ENCODE results near the gene WAPL.

The WAPL gene

DNA sequence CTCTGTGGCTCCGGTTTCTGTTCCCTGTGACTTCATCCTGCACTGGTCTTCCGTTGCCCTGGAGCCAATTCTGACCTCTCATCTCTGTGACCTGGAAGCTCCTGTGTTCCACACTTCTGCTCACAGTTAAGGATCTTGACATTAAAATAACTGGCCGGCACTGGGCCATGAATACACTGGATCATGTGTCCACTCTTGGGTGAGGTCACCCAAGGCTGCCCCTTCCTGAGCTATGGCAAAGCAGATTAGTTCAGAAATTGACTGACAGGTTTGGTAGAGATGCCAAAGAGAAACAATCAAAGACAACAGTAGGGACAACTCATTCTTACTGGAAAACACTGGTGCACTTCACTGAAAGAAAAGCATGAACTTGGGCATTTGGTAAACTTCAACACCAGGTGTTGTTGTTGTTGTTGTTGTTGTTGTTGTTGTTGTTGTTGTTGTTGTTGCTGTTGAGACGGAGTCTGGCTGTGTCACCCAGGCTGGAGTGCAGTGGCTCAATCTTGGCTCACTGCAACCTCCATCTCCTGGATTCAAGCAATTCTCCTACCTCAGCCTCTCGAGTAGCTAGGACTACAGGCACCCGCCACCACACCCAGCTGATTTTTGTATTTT lies 118.3 kb downstream of the WAPL start:
- Histone ChIP-seq H3K27ac (ENCODE audit: low read depth, low read length) (no peak overlapping the region), H3K27me3 (ENCODE audit: control insufficient read depth in 5 of 5, insufficient read depth in 4 of 5, low read length in 5 of 5) (peaks cover 0 to 11% (median 0%) of the 10 kb centered on the region in 5 donors), H3K9ac (ENCODE audit: low read length in 5 of 5) (no peak overlapping the region)

DNA sequence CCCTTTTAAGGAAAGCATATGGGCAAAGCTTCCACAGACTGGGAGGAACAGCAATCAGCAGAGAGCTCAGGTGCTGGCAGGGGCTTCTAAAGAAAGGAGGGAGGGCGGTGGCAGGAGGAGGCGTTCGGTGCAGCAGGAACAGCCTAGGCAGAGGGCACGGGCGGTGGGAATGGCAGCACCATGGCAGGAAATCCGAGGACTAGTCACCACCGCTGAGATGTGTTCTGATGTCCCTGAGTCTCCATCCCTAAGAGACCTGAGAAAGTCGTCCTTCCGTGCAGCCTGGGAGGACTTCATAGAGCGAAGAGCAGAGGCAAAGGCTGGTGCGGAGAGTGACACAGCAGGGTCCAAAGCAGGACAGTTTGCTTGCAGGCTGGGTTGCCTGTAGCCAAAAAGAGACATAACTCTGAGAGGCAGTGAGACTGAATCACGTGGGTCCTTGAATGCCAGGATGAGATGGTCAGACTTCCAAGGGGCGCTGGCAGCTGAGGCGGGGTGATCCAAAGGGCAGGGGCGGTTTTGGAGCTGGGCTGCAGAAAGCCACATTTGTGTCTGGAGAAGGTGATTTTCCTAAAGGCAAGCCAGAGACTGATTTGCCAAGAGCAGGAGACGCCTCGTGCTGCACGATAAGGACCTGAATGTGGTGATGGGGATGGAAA lies 119.2 kb downstream of the WAPL start:
- H3K27me3 ChIP-seq (ENCODE audit: control insufficient read depth in 5 of 5, insufficient read depth in 4 of 5, low read length in 5 of 5), result peaks cover 0 to 11% (median 0%) of the 10 kb centered on the region in 5 donors
- H3K9me3 ChIP-seq (ENCODE audit: control insufficient read depth in 5 of 5, low read length in 5 of 5), result peaks cover 0 to 4% (median 0%) of the 10 kb centered on the region in 5 donors
- H3K9ac ChIP-seq (ENCODE audit: low read length in 5 of 5), result no peak overlapping the region
- no peak overlapping the region for H3K27ac ChIP-seq (ENCODE audit: low read depth, low read length)
- peaks cover 5 to 32% (median 29%) of the 10 kb centered on the region in 5 donors for H3K4me1 ChIP-seq (ENCODE audit: control insufficient read depth in 5 of 5, insufficient read depth in 5 of 5, low read length in 5 of 5)
- H3K36me3 ChIP-seq (ENCODE audit: control insufficient read depth in 5 of 5, insufficient read depth in 5 of 5, low read length in 5 of 5), result no peaks in the 10 kb centered on the region
- H3K4me3 ChIP-seq (ENCODE audit: low read depth in 1 of 5, low read length in 5 of 5), result no peak overlapping the region

More for the DNA sequence above, 118.3 kb downstream of the WAPL start:
- H3K4me1 ChIP-seq (ENCODE audit: control insufficient read depth in 5 of 5, insufficient read depth in 5 of 5, low read length in 5 of 5), result peaks cover 5 to 32% (median 29%) of the 10 kb centered on the region in 5 donors
- no peak overlapping the region for H3K4me3 ChIP-seq (ENCODE audit: low read depth in 1 of 5, low read length in 5 of 5)
- peaks cover 0 to 4% (median 0%) of the 10 kb centered on the region in 5 donors for H3K9me3 ChIP-seq (ENCODE audit: control insufficient read depth in 5 of 5, low read length in 5 of 5)
- H3K36me3 ChIP-seq (ENCODE audit: control insufficient read depth in 5 of 5, insufficient read depth in 5 of 5, low read length in 5 of 5), result no peaks in the 10 kb centered on the region

DNA sequence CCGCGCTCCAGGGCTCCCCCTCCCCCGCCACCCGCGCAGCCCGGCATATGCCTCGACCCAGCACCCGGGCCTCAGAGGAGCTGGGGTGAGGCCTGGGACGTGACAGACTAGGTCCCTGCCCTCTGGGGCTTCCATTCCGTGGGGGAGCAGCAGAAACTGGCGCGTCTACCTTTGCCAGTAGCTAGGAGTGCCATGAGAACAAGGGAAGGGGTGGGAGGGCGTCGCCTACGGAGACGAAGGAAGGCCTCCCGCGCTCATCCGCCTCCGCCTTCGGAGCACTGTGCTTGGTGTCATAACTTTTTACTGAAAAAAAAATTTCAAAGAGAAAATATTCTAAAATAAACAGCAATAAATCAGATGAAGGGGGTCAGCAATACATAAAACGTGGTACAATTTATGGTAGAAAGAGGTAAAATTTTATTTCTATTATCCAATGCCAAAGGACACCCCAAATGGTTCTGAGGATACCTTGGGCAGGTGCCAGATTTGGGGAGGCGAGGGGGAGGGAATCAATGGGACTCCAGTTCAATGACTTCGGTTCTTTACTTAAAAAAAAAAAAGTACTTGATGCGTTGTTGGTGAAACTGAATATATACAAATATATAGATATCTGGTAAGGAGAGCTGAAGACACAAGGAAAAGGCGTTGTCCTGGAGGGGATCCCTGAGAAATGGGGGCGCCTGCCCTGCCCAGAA lies 119.9 kb downstream of the WAPL start:
- H3K4me1 ChIP-seq (ENCODE audit: control insufficient read depth in 5 of 5, insufficient read depth in 5 of 5, low read length in 5 of 5), result peaks cover 5 to 32% (median 29%) of the 10 kb centered on the region in 5 donors
- H3K9me3 ChIP-seq (ENCODE audit: control insufficient read depth in 5 of 5, low read length in 5 of 5), result peaks cover 0 to 4% (median 0%) of the 10 kb centered on the region in 5 donors
- no peaks in the 10 kb centered on the region for H3K36me3 ChIP-seq (ENCODE audit: control insufficient read depth in 5 of 5, insufficient read depth in 5 of 5, low read length in 5 of 5)
- H3K27me3 ChIP-seq (ENCODE audit: control insufficient read depth in 5 of 5, insufficient read depth in 4 of 5, low read length in 5 of 5), result peaks cover 0 to 11% (median 0%) of the 10 kb centered on the region in 5 donors
- H3K27ac ChIP-seq (ENCODE audit: low read depth, low read length), result no peak overlapping the region
- H3K9ac ChIP-seq (ENCODE audit: low read length in 5 of 5), result peak overlapping the region in 4 of 5 donors; percentile 30 to 71 (median 48)
- peak overlapping the region in 3 of 5 donors; percentile 68 to 80 (median 74) for H3K4me3 ChIP-seq (ENCODE audit: low read depth in 1 of 5, low read length in 5 of 5)

DNA sequence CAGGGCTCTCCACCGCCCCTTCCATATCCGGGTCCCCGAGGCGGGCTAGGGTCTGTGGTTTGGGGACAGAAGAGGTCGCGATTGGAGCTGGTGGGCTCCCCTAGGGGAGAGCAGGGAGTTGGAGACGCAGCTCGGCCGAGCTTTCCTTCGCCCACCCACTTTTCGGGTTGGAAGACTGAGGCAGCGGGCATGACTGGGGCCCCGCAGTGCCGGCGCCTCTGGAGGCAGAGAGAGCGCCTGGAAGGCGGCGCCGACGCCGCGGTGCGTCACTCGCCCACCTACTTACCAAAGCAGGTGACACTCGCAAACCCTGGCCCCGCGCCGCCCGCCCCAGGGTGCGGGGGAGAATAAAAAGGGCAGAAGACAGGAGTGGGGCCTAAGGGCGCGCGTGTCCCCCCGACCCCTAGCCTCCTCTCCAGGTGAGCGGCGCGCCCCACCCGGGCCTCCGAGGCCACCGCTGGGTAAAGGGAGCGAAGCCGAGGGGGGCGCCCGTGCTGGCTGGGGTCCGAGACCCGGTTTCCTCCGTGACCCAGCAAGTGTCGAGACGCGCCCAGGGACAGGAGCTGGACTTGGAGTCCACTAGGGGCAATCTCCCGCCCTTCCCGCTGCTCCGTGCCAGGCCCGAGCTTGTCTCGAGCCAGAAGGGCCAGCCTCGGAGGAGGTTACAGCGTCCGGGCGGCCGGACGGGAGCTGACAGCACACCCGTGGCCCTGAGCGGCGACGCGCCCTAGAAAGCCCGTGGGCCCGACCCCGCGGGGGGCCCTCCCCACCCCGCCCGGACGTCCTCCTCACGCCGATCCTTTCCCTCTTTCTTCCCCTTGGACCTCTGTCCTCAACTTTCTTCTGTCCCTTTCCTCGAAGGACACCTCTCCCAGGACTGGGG lies 120.6 kb downstream of the WAPL start:
- peak overlapping the region in 4 of 5 donors; percentile 51 to 71 (median 57) for H3K9ac ChIP-seq (ENCODE audit: low read length in 5 of 5)
- peaks cover 0 to 11% (median 0%) of the 10 kb centered on the region in 5 donors for H3K27me3 ChIP-seq (ENCODE audit: control insufficient read depth in 5 of 5, insufficient read depth in 4 of 5, low read length in 5 of 5)
- H3K4me3 ChIP-seq (ENCODE audit: low read depth in 1 of 5, low read length in 5 of 5), result peak overlapping the region in 4 of 5 donors; percentile 68 to 80 (median 71)
- H3K36me3 ChIP-seq (ENCODE audit: control insufficient read depth in 5 of 5, insufficient read depth in 5 of 5, low read length in 5 of 5), result no peaks in the 10 kb centered on the region
- no peak overlapping the region for H3K27ac ChIP-seq (ENCODE audit: low read depth, low read length)
- H3K9me3 ChIP-seq (ENCODE audit: control insufficient read depth in 5 of 5, low read length in 5 of 5), result peaks cover 0 to 4% (median 0%) of the 10 kb centered on the region in 5 donors
- H3K4me1 ChIP-seq (ENCODE audit: control insufficient read depth in 5 of 5, insufficient read depth in 5 of 5, low read length in 5 of 5), result peaks cover 5 to 32% (median 29%) of the 10 kb centered on the region in 5 donors

DNA sequence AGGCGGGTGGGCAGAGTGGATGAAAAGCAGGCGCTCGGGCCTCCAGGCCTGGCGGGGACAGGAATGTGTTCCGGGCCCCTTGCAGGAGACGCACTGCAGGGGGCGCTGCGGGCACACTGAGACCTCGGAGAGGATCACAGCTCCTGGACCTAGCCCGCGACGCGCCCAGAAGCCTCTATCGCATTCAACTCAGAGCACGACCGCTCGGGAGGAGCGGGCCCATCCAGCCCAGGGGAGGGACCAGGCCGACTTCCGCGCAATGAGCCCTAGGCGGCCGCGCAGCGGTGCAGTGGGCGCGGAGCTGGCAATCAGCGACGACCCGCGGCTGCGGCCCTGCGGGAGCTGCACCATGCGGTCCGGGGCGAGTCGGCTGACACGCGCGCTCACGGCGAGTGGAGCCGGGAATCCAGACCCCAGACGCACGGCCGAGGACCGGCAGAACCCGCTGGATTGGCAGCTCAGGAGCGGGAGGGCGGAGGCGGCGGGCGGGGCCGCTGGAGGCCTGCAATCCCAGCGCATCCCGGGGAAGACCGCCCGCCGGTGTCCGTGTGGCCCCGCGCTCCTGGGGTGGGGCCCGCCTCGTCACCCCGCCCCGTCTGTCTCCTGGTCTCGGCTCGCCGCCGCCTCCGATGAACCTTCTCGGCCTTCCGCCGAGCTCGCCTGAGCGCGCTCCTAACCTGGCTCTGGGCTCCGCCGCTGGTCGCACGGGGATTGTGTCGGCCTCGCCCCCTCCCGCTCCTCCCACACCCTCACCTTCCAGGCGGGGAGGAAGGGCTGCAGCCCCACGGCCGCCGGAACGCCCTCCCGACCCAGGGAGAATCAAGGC lies 121.5 kb downstream of the WAPL start:
- Histone ChIP-seq H3K9ac (ENCODE audit: low read length in 5 of 5) (peak overlapping the region in 4 of 5 donors; percentile 10 to 71 (median 56)), H3K27ac (ENCODE audit: low read depth, low read length) (no peak overlapping the region), H3K4me1 (ENCODE audit: control insufficient read depth in 5 of 5, insufficient read depth in 5 of 5, low read length in 5 of 5) (peaks cover 5 to 32% (median 29%) of the 10 kb centered on the region in 5 donors), H3K9me3 (ENCODE audit: control insufficient read depth in 5 of 5, low read length in 5 of 5) (peaks cover 0 to 2% (median 0%) of the 10 kb centered on the region in 5 donors), H3K36me3 (ENCODE audit: control insufficient read depth in 5 of 5, insufficient read depth in 5 of 5, low read length in 5 of 5) (no peaks in the 10 kb centered on the region), H3K4me3 (ENCODE audit: low read depth in 1 of 5, low read length in 5 of 5) (peak overlapping the region in 4 of 5 donors; percentile 68 to 80 (median 71)), H3K27me3 (ENCODE audit: control insufficient read depth in 5 of 5, insufficient read depth in 4 of 5, low read length in 5 of 5) (peaks cover 0 to 11% (median 0%) of the 10 kb centered on the region in 5 donors)

DNA sequence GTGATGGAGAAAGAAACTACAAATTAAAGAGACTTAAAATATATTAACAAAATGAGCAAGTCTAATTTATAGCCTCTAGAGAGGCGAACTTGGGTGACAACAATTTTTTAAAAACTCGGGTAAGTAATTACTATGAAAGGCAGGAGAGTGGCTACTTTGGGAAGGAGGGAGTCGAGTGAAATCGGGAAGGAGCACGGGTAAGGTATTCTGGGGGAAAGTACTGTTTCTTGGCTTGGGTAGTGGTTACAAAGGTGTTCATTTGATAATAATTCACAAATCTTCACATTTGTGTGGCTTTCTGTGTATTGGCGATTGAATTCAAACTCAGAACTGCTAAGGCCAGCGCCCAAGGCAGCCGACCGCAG lies 122.1 kb downstream of the WAPL start:
- no peak overlapping the region for H3K27ac ChIP-seq (ENCODE audit: low read depth, low read length)
- H3K9ac ChIP-seq (ENCODE audit: low read length in 5 of 5), result peak overlapping the region in 3 of 5 donors; percentile 51 to 71 (median 61)
- H3K9me3 ChIP-seq (ENCODE audit: control insufficient read depth in 5 of 5, low read length in 5 of 5), result no peaks in the 10 kb centered on the region
- peak overlapping the region in 3 of 5 donors; percentile 68 to 80 (median 68) for H3K4me3 ChIP-seq (ENCODE audit: low read depth in 1 of 5, low read length in 5 of 5)
- peaks cover 0 to 11% (median 0%) of the 10 kb centered on the region in 5 donors for H3K27me3 ChIP-seq (ENCODE audit: control insufficient read depth in 5 of 5, insufficient read depth in 4 of 5, low read length in 5 of 5)
- H3K4me1 ChIP-seq (ENCODE audit: control insufficient read depth in 5 of 5, insufficient read depth in 5 of 5, low read length in 5 of 5), result peaks cover 5 to 32% (median 29%) of the 10 kb centered on the region in 5 donors
- no peaks in the 10 kb centered on the region for H3K36me3 ChIP-seq (ENCODE audit: control insufficient read depth in 5 of 5, insufficient read depth in 5 of 5, low read length in 5 of 5)

DNA sequence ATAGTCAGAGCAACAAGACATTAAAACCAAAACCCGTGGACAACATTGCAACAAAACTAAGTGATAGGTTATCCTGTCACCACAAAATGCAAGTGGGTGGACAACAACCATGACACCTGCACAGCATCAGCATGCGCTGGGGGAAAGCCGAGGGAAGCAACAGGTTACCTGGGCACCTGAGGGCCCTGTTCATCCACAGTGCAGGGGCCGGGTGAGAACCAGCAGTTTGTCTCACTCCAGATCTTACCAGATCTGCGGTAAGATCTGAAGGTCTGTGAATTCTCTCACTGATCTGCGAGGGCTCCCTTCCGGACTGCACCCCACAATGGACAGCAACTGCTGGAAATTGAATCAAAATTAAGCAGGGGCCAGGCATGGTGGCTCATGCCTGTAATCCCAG lies 124.5 kb downstream of the WAPL start:
- no peak overlapping the region for H3K4me3 ChIP-seq (ENCODE audit: low read depth in 1 of 5, low read length in 5 of 5)
- no peak overlapping the region for H3K9ac ChIP-seq (ENCODE audit: low read length in 5 of 5)
- H3K9me3 ChIP-seq (ENCODE audit: control insufficient read depth in 5 of 5, low read length in 5 of 5), result no peaks in the 10 kb centered on the region
- peaks cover 0 to 26% (median 24%) of the 10 kb centered on the region in 5 donors for H3K4me1 ChIP-seq (ENCODE audit: control insufficient read depth in 5 of 5, insufficient read depth in 5 of 5, low read length in 5 of 5)
- H3K27ac ChIP-seq (ENCODE audit: low read depth, low read length), result no peak overlapping the region
- peaks cover under 1 to 11% (median 5%) of the 10 kb centered on the region in 5 donors for H3K27me3 ChIP-seq (ENCODE audit: control insufficient read depth in 5 of 5, insufficient read depth in 4 of 5, low read length in 5 of 5)
- H3K36me3 ChIP-seq (ENCODE audit: control insufficient read depth in 5 of 5, insufficient read depth in 5 of 5, low read length in 5 of 5), result no peaks in the 10 kb centered on the region

DNA sequence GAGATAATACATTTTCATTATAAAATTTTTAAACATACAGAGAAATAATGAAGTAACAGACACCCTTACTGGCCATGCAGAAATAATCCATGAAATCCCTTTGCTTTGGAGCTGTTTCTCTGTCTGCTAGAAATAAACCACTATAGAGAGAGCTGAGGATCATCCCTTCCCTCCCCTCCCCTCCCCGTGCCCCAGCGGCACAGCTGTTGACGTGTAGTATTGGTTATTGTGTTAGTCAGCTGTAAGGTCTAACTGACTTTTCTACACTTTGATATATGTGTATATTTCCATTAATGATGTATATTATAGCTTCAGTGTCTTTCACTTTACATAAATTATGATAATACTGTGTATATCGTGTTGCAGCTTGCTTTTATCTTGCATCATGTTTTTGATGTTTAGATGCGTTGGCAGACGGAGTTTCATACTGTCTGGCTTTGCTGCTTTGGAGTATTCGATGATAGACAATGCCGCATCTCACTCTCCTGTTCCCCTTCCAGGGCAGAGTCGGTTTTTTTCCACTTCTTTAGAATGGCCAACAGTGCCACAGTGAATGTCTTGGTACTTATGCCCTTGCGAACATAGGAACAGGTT lies 127.6 kb downstream of the WAPL start:
- Histone ChIP-seq H3K27me3 (ENCODE audit: control insufficient read depth in 5 of 5, insufficient read depth in 4 of 5, low read length in 5 of 5) (peaks cover 18 to 34% (median 22%) of the 10 kb centered on the region in 5 donors), H3K36me3 (ENCODE audit: control insufficient read depth in 5 of 5, insufficient read depth in 5 of 5, low read length in 5 of 5) (no peaks in the 10 kb centered on the region)

More for the DNA sequence above, 127.6 kb downstream of the WAPL start:
- peaks cover 0 to 8% (median 6%) of the 10 kb centered on the region in 5 donors for H3K4me1 ChIP-seq (ENCODE audit: control insufficient read depth in 5 of 5, insufficient read depth in 5 of 5, low read length in 5 of 5)
- H3K27ac ChIP-seq (ENCODE audit: low read depth, low read length), result no peak overlapping the region
- no peaks in the 10 kb centered on the region for H3K9me3 ChIP-seq (ENCODE audit: control insufficient read depth in 5 of 5, low read length in 5 of 5)
- H3K4me3 ChIP-seq (ENCODE audit: low read depth in 1 of 5, low read length in 5 of 5), result no peak overlapping the region
- no peak overlapping the region for H3K9ac ChIP-seq (ENCODE audit: low read length in 5 of 5)

Measured in subcutaneous abdominal adipose tissue (tissue), 5 donors.